ENCODE data around the gene TCF3.

The TCF3 gene

DNA sequence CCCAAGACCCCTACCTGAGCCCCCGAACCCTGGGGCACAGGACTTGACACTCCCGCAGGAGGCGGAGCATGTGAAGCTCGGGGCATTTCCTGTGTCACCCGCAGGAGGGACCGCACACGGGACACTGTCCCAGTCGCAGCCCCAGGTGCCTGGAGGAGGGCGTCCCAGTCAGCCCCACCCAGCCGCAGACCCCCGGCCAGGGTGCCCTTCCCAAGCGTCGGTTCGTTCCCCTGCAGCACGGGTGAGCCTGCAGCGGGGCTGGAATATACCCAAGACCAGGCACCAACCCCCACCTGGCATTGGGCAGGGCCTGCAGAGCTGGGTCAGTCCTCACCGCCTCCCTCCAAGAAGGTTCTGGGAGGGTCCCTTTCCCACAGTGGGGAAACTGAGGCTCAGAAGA is 21.6 kb downstream of the TCF3 start:
- ChIA-PET CTCF (no interaction called here), POLR2A (no interaction called here)
- TF ChIP-seq, protein P1, sequence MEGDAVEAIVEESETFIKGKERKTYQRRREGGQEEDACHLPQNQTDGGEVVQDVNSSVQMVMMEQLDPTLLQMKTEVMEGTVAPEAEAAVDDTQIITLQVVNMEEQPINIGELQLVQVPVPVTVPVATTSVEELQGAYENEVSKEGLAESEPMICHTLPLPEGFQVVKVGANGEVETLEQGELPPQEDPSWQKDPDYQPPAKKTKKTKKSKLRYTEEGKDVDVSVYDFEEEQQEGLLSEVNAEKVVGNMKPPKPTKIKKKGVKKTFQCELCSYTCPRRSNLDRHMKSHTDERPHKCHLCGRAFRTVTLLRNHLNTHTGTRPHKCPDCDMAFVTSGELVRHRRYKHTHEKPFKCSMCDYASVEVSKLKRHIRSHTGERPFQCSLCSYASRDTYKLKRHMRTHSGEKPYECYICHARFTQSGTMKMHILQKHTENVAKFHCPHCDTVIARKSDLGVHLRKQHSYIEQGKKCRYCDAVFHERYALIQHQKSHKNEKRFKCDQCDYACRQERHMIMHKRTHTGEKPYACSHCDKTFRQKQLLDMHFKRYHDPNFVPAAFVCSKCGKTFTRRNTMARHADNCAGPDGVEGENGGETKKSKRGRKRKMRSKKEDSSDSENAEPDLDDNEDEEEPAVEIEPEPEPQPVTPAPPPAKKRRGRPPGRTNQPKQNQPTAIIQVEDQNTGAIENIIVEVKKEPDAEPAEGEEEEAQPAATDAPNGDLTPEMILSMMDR (IDR thresholded peaks at IDR 0.05; ENCODE audit: control extremely low read depth, extremely low read depth, low read depth, missing control alignments): no peak
- no peak for DNase-seq (ENCODE audit: extremely low spot score)

DNA sequence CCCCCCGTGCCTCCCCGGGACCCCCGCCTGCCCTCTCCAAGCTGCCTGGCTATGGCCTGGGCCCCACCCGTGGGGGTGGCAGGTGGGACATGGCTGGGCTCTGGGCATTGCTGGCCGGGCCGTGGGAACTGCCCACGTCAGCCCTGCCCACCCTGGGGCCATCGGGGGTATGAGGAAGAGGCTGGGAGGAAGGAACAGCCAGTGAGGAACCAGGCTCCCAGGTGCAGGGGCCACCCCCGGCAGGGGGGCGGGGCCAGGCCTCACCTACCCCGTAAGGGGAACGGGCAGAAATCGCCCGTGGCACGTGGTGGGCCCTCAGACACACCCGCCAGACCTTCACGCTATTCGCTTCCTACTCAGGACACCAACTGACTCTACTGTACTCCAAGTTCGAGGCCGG is 22.4 kb downstream of the TCF3 start:
- no peak for DNase-seq (ENCODE audit: extremely low spot score)
- ChIA-PET POLR2A (no interaction called here), CTCF (no interaction called here)
- TF ChIP-seq, protein P1 (IDR thresholded peaks at IDR 0.05; ENCODE audit: control extremely low read depth, extremely low read depth, low read depth, missing control alignments): no peak

DNA sequence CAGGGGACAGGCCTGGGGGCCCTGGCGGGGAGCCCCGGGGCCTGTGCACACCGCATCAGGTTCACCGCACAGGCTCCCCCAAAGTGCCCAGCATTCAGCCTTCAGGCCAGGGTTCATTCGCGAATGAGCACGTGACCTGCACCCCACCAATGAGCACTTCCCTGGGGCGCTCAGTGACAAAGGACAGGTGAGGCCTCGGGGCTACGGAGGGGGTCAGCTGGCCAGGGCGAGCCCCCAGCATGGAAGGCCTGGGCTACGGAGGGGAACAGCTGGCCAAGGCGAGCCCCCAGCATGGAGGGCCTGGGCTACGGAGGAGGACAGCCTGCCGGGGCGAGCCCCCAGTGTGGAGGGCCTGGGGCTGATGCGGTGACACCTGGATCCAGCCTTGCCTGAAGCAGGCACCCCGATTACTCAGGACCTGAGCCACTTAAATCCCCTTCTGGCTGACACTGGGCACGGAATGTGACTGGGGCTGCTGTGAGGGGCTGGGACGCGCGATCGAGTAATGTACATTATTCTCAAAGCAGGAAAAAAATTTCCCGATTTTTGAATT is 23.1 kb downstream of the TCF3 start:
- CTCF ChIA-PET: no interaction called here

DNA sequence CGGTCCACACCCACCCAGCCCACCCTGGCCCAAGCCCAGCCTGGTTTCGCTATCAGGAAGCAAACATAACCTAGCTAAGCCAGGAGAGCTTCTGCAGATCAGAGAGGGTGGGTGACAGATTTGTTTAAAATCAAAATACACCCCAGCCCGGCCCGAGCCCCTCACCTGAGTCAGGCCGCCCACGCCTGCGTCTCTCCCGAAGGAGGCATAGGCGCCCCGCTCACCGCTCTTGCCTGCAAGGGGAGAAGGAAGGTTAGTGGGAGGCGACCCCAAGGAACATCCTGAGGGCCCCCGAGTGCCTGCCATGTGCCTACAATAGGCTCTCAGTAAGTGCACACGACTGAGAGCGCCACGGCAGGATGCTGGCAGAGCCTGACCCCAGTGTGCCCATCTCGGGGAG is 25.2 kb downstream of the TCF3 start:
- TF ChIP-seq, protein P1 (IDR thresholded peaks at IDR 0.05; ENCODE audit: control extremely low read depth, extremely low read depth, low read depth, missing control alignments): no peak
- ChIA-PET POLR2A (no interaction called here), CTCF (interaction anchor here (1.5 to 1.7 kb wide), 2 partner anchors 12 to 44 kb away, joined by 3 to 4 read pairs; no protein-coding TSS in a partner anchor)
- no peak for DNase-seq (ENCODE audit: extremely low spot score)

More for the DNA sequence above, 23.1 kb downstream of the TCF3 start:
- POLR2A ChIA-PET: no interaction called here
- DNase-seq (ENCODE audit: extremely low spot score): no peak
- TF ChIP-seq, protein P1 (IDR thresholded peaks at IDR 0.05; ENCODE audit: control extremely low read depth, extremely low read depth, low read depth, missing control alignments): no peak

DNA sequence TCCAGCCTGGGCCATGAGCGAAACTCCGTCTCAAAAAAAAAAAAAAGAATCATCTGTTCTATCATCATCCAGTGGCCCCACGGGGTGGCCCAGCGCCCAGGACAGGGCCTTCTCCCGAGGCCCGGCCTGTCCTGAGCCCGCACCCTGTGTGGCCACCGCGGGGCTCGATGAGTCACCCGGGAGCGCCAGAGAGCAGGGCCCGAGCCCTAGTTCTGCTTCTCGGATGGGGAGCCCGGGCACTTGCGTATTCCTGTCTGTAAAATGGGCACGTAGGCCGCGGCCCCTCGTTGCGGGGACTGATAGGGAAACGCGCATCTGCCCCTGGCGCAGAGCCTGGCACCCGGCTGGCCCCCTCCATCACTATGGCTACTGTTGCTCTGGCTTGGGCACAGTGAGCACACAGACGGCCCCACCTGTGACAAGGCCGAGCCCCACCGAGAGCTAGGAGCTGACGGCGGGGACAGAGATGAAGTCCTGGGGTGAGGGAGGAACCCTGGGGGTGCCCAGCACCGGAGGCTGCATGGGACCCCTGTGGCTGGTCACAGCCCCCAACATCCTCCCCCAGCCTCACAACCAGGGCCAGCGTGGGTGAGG is 25.9 kb downstream of the TCF3 start:
- ChIA-PET CTCF (interaction anchor here (1.1 to 1.7 kb wide), 3 partner anchors 13 to 46 kb away, joined by 3 to 4 read pairs (median 4); no protein-coding TSS in a partner anchor), POLR2A (no interaction called here)

DNA sequence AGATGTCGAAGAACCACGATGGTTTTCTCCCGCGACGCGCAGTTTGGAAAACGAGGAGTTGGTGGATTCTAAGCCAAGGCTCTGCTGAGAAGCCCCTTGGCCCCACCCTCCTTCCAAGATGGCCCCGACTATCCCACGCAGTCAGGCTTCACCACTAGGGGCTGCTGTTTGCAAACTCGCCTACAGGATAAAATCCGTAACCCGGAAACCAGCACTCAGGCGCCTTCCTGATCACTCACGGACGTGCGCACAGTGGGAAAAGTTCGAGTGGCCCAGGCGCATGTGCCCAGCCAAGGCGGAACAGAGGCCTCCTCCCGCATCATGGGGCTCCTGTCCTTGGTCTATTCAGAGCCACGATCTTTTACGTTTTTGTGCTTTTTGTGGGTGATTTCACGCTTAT is 28.0 kb downstream of the TCF3 start:
- TF ChIP-seq, protein P1 (IDR thresholded peaks at IDR 0.05; ENCODE audit: control extremely low read depth, extremely low read depth, low read depth, missing control alignments): peak; percentile 72
- DNase-seq (ENCODE audit: extremely low spot score): peak; percentile 69
- CTCF ChIA-PET: interaction anchor here (0.9 to 1.0 kb wide), 2 partner anchors 16 to 48 kb away, joined by 3 read pairs; no protein-coding TSS in a partner anchor
- POLR2A ChIA-PET: no interaction called here

More for the DNA sequence above, 25.9 kb downstream of the TCF3 start:
- TF ChIP-seq, protein P1 (IDR thresholded peaks at IDR 0.05; ENCODE audit: control extremely low read depth, extremely low read depth, low read depth, missing control alignments): no peak
- no peak for DNase-seq (ENCODE audit: extremely low spot score)
